IPS-15b (cell line): ENCODE measurements around the gene PACS1.

Experiments used
- H3K27me3 ChIP-seq: one replicate; pipeline ENCODE4 v1.6.1; 2013; ENCODE audit warnings: low read length; ENCODE audit not compliant: control insufficient read depth, insufficient read depth
- H3K36me3 ChIP-seq: one replicate; pipeline ENCODE4 v1.6.1; 2013; ENCODE audit warnings: low read length; ENCODE audit not compliant: control insufficient read depth, insufficient read depth
- H3K4me1 ChIP-seq: one replicate; pipeline ENCODE4 v1.6.1; 2013; ENCODE audit warnings: mild to moderate bottlenecking, low read length; ENCODE audit not compliant: control insufficient read depth, insufficient read depth
- H3K4me3 ChIP-seq: one replicate; pipeline ENCODE4 v1.5.1; 2013; ENCODE audit warnings: low read depth, low read length
- H3K9ac ChIP-seq: one replicate; pipeline ENCODE4 v1.6.1; 2013; ENCODE audit warnings: low read depth, mild to moderate bottlenecking, low read length
- H3K9me3 ChIP-seq: one replicate; pipeline ENCODE4 v1.6.1; 2013; ENCODE audit warnings: mild to moderate bottlenecking, low read length; ENCODE audit not compliant: control insufficient read depth, insufficient read depth

PACS1 gene

GRCh38 chr11:66116576-66117361, 46.7 kb downstream of the PACS1 start:
- no peaks in the 10 kb centered on the region for H3K36me3 ChIP-seq
- no peaks in the 10 kb centered on the region for H3K9me3 ChIP-seq
- H3K27me3 ChIP-seq = no peaks in the 10 kb centered on the region
- H3K9ac ChIP-seq = no peak overlapping the region
- H3K4me3 ChIP-seq = no peak overlapping the region
- peaks cover 10% of the 10 kb centered on the region for H3K4me1 ChIP-seq

GRCh38 chr11:66118847-66119246, 48.8 kb downstream of the PACS1 start:
- no peaks in the 10 kb centered on the region for H3K36me3 ChIP-seq
- H3K4me1 ChIP-seq = peaks cover 2% of the 10 kb centered on the region
- no peaks in the 10 kb centered on the region for H3K9me3 ChIP-seq
- no peak overlapping the region for H3K9ac ChIP-seq
- H3K4me3 ChIP-seq = no peak overlapping the region
- H3K27me3 ChIP-seq = no peaks in the 10 kb centered on the region

GRCh38 chr11:66119348-66120133, 49.5 kb downstream of the PACS1 start:
- H3K9ac ChIP-seq = no peak overlapping the region
- H3K4me1 ChIP-seq = peaks cover 2% of the 10 kb centered on the region
- no peak overlapping the region for H3K4me3 ChIP-seq
- no peaks in the 10 kb centered on the region for H3K9me3 ChIP-seq
- no peaks in the 10 kb centered on the region for H3K36me3 ChIP-seq
- no peaks in the 10 kb centered on the region for H3K27me3 ChIP-seq

- Histone ChIP-seq H3K4me1 (peaks cover 8% of the 10 kb centered on the region), H3K4me3 (no peak overlapping the region), H3K36me3 (no peaks in the 10 kb centered on the region), H3K9me3 (no peaks in the 10 kb centered on the region), H3K9ac (no peak overlapping the region), H3K27me3 (no peaks in the 10 kb centered on the region)
Measured at GRCh38 chr11:66121466-66121865, 51.4 kb downstream of the PACS1 start.

GRCh38 chr11:66123902-66124301, 53.8 kb downstream of the PACS1 start:
- Histone ChIP-seq H3K4me1 (peaks cover 26% of the 10 kb centered on the region), H3K9ac (no peak overlapping the region), H3K4me3 (no peak overlapping the region), H3K27me3 (no peaks in the 10 kb centered on the region), H3K36me3 (no peaks in the 10 kb centered on the region), H3K9me3 (no peaks in the 10 kb centered on the region)

GRCh38 chr11:66124564-66124963, 54.5 kb downstream of the PACS1 start:
- no peak overlapping the region for H3K9ac ChIP-seq
- no peak overlapping the region for H3K4me3 ChIP-seq
- H3K4me1 ChIP-seq = peaks cover 25% of the 10 kb centered on the region

GRCh38 chr11:66126064-66126463, 56.0 kb downstream of the PACS1 start:
- Histone ChIP-seq H3K27me3 (no peaks in the 10 kb centered on the region), H3K4me1 (peaks cover 25% of the 10 kb centered on the region), H3K9me3 (no peaks in the 10 kb centered on the region), H3K9ac (no peak overlapping the region), H3K4me3 (no peak overlapping the region), H3K36me3 (no peaks in the 10 kb centered on the region)

More at GRCh38 chr11:66124564-66124963, 54.5 kb downstream of the PACS1 start:
- H3K36me3 ChIP-seq = no peaks in the 10 kb centered on the region
- H3K9me3 ChIP-seq = no peaks in the 10 kb centered on the region
- no peaks in the 10 kb centered on the region for H3K27me3 ChIP-seq

GRCh38 chr11:66126808-66127555, 56.9 kb downstream of the PACS1 start:
- no peaks in the 10 kb centered on the region for H3K27me3 ChIP-seq
- no peaks in the 10 kb centered on the region for H3K9me3 ChIP-seq
- H3K4me1 ChIP-seq = peaks cover 25% of the 10 kb centered on the region
- no peaks in the 10 kb centered on the region for H3K36me3 ChIP-seq
- no peak overlapping the region for H3K9ac ChIP-seq
- no peak overlapping the region for H3K4me3 ChIP-seq

GRCh38 chr11:66130978-66131377, 60.9 kb downstream of the PACS1 start:
- Histone ChIP-seq H3K4me1 (peaks cover 24% of the 10 kb centered on the region), H3K4me3 (no peak overlapping the region), H3K9me3 (no peaks in the 10 kb centered on the region), H3K9ac (no peak overlapping the region), H3K36me3 (no peaks in the 10 kb centered on the region), H3K27me3 (no peaks in the 10 kb centered on the region)

- peaks cover 12% of the 10 kb centered on the region for H3K4me1 ChIP-seq
- H3K27me3 ChIP-seq = no peaks in the 10 kb centered on the region
- no peaks in the 10 kb centered on the region for H3K9me3 ChIP-seq
- H3K9ac ChIP-seq = no peak overlapping the region
- no peak overlapping the region for H3K4me3 ChIP-seq
- H3K36me3 ChIP-seq = no peaks in the 10 kb centered on the region
Measured at GRCh38 chr11:66131937-66132632, 62.0 kb downstream of the PACS1 start.

GRCh38 chr11:66133216-66133775, 63.2 kb downstream of the PACS1 start:
- Histone ChIP-seq H3K9ac (no peak overlapping the region), H3K9me3 (no peaks in the 10 kb centered on the region), H3K4me1 (peaks cover 2% of the 10 kb centered on the region), H3K27me3 (no peaks in the 10 kb centered on the region), H3K36me3 (no peaks in the 10 kb centered on the region), H3K4me3 (no peak overlapping the region)
